GM19372 (cell line): ENCODE measurements around the gene TAPT1.
"Not testable (repeated sequence)": the region's sequence is repeated elsewhere in the genome, so short reads cannot be mapped to it uniquely, and the experiment has no call there.

Experiments
- ATAC-seq: cut with Tn5 transposase; IDR thresholded peaks from one replicate; pipeline ENCODE4 v1.9.1; 2021; ENCODE audit warnings: mild to moderate bottlenecking, low read depth, moderate library complexity; ENCODE audit not compliant: unreplicated experiment

The TAPT1 gene

DNA sequence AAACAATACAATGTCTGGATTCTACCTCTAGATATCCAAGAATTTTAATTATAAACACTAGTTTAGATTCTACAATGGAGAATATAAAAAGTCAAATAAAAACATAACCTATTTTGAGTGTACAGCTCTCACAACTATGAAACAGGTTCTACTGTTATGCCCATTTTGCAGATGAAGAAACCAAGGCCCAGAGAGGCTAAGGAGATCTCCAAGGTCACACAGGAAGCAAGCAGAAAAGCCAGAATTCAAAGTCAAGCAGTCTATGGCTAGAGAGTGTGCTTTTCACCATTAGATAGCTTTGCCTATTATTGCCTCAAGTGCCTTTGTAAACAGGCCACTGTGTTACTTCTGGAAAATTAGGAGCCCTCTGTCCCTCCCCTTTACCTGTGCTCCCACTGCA, 7.3 kb downstream of the TAPT1 start:
- ATAC-seq: no peak

DNA sequence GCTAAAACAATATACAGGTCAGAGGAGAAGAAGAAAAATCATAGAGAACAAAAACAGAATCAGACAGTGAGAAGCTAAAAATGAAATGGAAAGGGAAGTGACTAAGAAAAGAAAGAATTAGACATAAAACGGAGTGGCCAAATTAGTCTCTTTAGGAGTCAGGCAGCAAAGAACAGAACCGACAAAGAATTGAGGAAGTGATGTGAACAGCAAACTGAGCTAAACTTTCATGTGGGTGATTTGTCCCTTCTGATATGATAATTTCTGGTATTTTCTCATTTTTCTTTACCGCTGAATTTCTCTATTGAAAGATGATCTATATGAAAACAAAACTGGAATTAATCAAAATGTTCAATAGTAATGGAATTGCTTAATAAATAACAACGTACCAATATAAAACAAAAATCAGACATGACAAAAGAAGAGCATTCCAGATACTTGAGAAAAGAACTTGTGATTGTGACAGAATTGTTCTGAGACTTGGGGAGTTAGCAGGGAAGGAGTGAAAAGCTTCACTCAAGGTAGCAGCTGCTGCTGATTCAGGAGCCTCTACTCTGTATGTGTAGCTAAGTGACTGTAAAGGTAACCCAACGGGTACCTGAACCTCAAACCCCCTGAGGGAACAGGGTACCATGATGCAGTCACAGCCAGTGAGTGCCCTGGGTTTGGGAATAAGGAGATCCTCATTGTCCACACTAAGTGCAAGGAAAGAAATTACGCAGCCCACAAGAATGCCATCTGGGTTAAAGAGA, 8.8 kb downstream of the TAPT1 start:
- ATAC-seq: peak; percentile 78

DNA sequence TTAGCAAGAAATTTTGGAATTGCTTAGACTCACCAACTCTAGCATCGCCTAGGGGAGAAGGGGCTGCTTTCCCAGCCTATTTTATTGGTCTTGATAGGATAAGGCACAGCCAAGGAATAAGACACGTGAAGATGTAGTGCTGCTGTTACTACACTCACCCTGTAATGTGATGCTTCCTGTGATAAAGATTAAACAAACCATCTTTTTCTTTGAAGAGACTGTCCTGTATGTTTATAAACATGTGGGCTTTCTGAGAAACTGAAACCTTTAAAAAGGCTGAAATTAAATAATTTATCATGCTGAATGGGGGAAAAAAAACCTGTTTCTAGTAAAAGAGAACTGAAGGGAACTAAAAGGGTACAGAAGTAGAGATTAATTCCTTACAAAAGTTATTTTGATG, 13.2 kb downstream of the TAPT1 start:
- ATAC-seq: no peak

DNA sequence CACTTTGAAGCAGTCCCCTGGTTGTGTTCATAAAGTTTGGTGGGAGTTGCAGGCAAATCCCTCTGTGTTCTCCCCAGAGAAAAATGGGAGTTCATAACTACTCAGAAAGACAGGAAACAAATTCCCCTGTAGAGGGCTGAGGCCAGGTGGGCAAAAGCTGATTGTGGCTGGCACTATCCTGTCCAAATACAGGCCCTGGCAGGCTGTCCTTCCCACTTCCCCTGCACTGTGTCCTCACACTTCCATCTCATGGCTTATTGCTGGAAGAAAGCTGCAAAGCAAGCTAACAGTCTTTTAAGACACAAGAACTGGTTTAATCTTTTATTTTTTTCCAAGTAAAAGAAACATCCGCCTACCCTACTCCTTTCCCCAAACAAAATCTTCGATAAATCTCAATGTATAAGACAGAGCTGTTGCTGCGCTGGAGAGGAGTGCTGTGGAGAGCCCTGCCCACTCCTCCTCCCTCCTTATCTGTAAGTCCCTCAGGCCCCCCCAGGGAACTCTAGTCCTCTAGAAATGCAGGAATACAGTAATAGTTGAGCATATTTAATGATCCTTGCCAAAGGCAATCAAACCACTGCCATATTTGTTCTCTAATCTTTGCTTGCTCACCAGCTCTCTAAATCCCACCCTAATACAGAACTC, 14.0 kb downstream of the TAPT1 start:
- no peak for ATAC-seq

DNA sequence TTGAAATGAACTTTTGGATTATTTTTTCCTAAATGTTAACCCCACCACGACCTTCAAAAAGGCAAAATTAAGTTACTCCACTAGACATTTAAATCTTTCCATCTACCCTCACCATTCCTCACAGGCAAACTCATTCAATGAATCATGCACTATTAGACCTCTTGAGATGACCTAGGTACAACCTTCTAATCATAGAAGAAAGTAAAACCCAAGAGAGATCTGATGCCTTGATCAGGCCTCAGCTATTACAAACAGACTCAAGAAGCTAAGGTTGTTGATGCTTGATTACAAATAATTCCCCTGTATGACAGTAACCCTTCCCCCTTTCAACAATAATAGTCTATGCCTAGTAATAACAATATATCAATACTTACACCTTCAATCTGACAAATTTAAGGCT, 18.9 kb downstream of the TAPT1 start:
- no peak for ATAC-seq

DNA sequence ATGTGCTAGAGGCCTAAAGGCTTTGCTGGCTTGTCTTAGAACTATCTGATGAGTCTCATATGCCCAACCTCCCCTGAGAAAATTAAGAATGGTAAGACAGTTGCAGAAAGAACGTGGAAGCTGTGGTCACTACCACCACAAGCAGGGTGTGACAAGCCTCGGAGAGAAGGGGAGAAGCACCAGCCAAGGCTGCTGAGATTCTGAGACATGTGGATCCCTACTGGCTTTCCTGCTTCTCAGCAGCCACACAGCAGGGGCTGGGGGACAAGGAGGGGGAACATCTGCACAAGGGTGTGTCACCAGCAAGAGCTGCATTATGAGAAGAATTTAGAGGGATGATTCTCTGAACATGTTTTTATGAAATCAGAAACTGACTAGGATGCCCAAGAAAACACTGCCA, 19.4 kb downstream of the TAPT1 start:
- no peak for ATAC-seq

DNA sequence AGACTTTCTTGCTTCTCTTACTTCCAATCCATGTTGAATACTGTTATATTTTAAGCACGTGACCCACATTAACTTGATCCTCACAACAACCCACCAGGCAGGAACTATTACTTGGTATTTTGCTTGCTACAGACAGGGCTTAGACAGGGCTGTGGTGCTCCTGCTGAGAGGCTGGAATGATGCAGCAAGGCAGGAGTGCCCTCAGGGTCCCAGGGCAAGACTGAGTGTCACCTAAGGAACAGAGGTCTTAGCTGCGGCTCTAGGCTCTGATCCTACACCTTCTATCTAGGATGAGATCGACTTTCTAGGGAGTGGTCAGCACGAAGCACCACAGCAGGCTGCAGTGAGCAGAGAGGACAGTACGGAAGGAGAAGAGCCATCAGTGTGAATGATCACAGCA, 20.0 kb downstream of the TAPT1 start:
- ATAC-seq: no peak

DNA sequence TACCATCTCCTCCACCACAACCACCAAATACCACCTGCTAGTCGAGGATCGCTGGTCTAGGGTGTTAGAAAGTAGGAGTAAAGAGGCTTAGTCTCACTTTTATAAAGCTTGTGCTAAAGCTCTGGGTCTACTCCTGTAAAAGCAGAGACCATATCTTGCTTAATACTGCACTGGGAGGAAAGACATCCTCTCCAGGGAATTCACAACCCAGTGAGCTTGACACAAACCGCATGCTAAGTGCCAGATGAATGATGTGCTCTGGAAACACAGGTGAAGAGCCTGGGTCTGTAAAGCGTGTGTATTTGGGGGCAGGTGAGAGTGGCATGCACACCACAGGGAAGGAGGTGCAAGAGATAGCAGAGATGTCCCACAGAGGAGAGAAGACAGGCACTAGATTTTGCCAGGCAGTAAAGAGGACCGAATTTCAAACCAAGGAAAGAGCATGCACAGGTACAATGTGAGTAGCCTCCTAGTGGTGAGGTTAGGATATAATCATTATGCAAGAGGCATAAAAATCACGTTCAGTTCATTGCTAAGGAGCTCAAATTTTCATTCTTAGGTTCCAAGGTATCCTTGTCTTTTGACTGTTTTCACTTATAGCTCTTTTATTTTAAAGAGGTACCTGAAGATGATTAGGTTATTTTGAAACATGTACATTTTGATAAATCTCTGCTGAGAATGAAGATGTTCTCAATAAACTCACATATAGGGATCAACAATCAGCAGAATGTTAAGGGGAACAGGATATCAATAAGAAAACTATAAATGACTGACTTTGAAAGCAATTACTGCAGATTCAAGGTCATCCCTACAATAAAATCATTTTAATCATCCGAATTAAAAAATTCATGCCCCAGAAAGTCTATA, 20.7 kb downstream of the TAPT1 start:
- peak; percentile 90 for ATAC-seq

DNA sequence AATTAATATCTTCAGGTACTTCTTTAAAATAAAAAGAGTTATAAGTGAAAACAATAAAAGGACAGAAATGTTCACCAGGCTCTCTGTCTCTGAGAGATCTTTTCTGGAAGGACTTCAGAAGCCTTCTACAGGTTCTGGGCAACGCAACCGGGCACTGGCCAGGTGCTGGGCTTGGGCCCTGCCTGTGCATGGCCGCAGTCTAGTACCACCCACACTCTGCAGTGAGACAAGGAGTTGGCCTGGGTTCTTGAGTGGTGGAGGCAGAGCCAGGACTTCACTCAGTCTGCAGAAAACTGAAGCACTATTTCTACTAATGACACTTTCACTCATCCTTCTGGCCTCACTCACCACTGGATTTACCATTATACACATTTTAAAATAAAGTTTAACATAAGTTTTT, 21.8 kb downstream of the TAPT1 start:
- no peak for ATAC-seq

DNA sequence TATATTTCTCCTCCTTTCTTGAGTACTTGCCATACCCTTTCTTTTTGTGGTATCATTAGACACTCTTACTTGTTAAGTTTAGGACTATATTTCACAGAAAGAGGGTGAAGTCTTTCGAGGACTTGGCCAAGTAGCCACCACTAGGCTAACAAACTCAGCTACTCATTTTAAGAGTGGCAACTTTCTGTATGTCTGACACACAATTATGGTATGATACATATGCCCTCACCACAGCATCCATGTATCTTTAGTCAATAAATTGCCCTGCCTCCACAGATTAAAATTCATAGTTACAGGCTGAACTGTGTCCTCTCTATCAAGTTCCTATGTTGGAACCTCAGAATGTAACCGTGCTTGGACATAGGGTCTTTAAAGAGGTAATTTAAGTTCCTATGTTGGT, 23.2 kb downstream of the TAPT1 start:
- ATAC-seq: no peak

DNA sequence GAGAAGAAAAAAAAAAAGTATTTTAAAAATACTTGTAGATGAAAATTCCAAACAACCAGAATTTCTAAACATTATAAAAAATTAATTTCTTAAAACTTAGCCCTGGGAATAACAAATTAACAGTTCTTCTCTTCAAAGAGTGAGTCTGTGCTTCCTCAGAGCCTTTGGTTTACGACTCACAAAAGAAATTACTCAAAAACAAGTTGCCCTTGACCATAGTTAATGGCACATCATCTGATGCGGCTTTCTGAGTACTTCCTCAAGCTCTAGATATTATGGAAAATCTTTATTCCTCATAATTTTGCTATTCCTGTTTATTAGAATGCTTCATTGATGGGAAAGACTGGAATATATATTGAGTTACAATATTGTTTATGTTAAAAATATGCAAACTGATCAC, 23.7 kb downstream of the TAPT1 start:
- ATAC-seq: no peak

DNA sequence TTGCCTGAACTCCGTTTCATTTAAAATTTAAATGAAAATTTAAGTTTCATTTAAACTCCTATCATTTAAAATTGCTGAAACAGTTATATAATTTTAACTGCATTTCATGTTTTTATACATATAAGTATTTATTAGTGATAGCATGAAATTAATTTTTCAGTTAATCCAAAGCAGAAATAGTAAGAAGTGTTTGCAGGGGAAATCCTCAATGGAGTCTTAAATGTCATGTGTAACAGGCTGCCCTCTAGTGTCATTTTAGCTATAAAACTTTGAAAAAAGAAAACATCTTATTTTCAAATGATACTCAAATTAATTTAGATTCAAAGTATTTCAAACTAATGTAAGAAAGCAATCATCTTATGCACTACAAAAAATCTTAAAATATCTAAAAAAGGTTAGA, 27.2 kb downstream of the TAPT1 start:
- ATAC-seq: no peak

DNA sequence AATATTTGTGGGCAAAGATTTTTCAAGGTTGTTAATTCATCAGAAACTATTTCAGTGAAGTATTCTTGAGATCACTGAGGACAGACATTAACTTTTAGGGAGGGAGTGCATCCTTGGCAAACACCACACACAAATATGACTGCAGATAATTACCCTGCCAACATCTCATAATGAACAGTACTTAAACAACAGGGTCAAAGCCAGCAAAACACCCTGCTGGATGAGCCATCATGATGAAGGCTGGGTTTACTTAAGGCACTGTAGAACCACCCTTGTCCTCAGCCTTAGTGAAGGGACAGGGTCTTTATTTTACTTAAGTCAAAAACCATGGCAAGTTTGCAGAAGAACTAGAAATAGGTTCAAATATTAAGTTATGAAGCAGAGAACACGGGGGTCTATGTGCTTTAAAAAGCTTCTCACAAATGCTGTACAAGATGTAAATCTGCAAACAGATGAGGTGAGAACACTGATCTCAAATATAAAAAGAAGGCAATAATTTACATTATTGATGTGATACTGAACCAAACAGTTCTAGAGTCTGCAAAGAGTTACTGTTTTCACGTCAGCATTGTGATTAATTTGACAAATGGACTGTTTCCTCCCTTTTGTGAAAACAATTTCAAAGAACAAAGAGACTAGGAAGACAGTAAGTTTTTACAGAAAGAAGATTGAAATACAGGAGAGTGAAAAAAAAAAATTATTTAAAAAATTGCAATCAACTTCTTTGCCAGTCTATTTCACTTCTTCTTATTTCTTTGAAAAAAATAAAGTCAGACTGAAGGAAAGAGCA, 28.2 kb downstream of the TAPT1 start:
- no peak for ATAC-seq

DNA sequence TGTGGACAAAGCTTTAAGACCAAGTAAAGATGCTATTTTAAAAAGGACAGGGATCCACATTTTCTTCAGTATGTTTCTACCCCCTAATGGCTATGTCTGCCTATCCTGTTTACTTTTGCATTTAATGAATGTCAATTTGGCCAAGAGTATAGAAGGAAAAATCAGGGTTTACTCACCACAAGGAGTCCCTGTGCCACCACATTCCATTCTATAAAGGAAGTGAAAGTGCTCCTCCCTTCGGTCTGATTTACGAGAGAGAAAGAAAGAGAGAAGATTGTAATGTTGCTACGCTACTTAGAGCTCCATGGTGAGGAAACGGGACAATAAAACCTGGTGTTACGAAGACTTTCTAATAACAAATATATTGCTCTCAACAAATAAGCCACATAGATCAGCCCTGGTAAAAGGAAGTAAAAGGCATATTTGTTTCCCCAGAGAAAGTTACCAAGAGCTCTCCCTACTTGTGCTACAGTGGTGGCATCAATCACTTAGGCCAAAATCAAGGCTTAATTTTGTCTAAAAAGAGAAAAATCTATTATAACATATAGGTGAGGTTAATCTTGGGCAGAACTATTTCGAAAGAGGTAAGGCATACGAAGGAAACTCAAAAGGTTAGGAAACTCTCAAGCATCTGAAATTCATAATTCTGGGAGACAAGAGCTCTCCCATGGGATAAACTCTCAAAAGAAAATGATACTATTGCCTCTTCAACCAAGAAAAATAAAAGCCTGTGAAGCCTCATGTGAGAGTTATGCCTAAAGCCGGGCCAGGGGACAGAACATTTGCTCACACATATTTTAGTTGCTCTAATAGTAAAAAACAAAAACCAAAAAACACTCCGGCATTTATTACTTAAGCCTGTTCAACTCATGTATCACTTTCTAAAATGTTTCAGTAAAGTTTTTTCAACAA, 29.5 kb downstream of the TAPT1 start:
- no peak for ATAC-seq

DNA sequence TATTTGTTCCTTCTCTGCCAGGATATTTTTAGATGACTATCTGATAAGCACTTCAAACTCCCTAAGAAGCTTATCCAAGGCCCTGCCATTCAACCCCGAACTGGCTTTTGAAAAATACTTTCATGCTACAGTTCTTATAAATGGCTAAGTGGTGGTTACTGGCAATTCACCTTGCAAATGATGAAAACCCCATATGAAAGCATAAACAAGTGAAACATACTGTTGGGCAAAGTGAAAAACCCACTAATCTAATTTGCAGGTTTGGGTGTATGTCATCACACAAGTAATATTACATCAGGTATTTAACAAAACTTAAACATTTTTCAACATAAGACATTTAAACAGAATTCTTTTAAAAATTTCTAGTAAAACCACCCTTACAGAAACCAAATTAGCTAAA, 31.1 kb downstream of the TAPT1 start:
- no peak for ATAC-seq

DNA sequence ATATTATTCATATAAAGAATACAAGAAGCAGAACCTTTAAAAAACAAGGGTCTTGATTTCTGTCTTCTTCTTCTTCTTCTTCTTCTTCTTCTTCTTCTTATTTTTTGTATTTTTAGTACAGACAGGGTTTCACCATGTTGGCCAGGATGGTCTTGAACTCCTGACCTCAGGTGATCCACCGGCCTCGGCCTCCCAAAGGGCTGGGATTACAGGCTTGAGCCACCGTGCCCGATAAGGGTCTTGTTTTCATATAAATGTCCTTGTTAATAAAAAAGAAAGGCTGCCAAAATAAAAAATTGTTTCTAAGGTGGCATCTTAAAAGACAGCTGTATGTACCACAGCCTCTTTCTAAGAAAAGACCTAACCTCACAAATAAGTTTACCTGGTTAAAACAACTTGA, 31.5 kb downstream of the TAPT1 start:
- ATAC-seq: not testable (repeated sequence)

DNA sequence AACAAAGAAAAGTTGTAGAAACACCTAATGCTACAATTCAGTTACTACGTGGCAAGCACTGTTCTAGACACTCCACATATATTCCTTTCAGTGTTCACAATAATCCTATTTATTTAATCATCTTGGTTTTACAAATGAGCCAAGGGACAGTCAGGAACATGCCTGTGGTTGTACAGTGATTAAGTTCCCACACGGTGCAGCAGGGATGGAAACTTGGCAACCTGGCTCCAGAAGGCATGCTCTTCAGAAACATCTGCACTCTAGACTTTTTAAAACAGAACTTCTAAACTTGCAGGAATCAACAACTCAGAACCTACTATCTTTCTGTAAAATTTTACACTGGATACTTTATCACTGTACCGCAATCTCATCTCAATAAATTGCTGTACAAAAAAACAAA, 32.1 kb downstream of the TAPT1 start:
- ATAC-seq: no peak

DNA sequence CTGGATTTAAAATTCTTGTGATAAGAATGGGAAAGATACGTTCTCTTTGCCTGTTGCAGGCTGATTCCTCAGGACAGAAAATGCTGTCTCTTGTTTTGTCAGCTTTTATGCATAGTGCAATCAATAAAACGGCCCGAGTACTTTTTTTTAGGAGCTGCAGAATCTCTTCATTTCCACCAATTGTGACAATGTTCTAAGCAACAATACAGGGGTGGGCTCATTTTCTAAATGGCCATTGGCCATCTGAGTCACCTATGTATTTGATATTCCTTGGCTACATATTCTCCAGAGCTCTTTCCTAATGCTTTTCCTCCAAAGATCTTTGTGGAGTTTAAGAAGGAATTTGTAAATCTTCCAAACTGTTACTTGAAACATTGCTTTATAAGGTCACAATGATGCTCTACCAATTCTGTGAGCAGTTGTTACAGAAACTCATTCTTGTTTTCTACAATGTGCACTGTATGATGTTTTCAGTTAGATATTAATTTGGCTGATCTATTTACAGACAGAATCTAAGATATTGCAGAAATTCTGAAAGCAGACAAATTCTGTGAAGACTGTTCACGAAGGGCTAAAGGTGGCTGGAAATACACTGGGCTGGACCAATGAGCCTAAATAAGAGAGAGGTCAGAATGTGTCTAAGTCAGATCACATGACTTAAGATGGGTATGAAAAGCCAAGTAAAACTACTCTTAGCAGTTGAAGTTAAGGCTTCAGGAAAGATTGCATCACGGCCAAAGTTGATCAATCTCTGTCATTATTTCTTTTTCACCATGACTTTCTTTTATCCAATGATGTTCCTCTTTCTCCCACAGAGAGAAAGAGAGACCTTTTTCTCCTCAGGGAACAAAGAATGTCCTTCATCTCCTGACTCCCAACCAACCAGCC, 33.4 kb downstream of the TAPT1 start:
- ATAC-seq: no peak

DNA sequence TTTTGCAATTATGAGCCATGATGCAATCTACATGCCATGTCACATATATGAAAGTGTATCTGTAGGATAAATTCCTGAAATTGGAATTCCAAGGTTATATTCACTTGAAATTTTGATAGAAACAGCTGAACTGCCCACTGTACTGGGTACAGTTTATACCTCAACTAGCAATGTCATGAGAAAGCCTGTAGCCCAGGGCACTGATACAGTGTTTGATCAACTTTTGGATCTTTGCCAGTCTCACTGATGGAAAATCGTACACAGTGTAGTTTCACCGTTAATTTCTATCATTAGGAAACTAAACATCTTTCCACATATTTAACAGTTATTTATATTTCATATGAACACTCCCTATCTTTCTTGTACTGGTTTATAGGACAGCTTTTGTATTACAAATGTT, 34.2 kb downstream of the TAPT1 start:
- no peak for ATAC-seq
